ENCODE data around the gene ZPR1.

ZPR1 gene

DNA sequence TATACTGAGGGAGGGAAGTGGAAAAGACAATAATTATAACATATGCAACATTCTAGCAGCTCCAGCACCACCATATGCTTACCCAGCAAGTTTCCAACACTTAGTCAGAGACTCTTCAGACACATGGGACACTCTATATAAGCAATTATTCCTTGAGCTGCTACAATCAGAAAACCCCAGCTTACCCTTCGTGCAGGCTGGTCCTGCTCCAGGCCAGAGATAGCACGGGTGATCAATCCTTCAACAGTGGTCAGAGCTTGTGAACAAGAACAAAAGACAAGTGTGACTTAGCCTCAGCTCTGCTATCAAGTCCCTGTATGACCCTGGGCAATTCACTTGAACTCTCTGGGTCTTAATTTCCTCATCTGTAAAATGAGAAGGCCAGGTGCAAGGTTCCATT is 1.5 kb downstream of the ZPR1 start:
- Histone ChIP-seq H3K9me3 (no peaks in the 10 kb centered on the region), H3K36me3 (peaks cover 37% of the 10 kb centered on the region), H3K4me1 (no peaks in the 10 kb centered on the region), H3K4me3 (ENCODE audit: low read depth, low read length) (no peak overlapping the region; the same call in 1 of the 2 replicates), H3K27me3 (no peaks in the 10 kb centered on the region)
- TF ChIP-seq, protein P1, sequence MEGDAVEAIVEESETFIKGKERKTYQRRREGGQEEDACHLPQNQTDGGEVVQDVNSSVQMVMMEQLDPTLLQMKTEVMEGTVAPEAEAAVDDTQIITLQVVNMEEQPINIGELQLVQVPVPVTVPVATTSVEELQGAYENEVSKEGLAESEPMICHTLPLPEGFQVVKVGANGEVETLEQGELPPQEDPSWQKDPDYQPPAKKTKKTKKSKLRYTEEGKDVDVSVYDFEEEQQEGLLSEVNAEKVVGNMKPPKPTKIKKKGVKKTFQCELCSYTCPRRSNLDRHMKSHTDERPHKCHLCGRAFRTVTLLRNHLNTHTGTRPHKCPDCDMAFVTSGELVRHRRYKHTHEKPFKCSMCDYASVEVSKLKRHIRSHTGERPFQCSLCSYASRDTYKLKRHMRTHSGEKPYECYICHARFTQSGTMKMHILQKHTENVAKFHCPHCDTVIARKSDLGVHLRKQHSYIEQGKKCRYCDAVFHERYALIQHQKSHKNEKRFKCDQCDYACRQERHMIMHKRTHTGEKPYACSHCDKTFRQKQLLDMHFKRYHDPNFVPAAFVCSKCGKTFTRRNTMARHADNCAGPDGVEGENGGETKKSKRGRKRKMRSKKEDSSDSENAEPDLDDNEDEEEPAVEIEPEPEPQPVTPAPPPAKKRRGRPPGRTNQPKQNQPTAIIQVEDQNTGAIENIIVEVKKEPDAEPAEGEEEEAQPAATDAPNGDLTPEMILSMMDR (IDR thresholded peaks at IDR 0.05; ENCODE audit: low read depth, low read length): no peak
- DNase-seq: no peak

DNA sequence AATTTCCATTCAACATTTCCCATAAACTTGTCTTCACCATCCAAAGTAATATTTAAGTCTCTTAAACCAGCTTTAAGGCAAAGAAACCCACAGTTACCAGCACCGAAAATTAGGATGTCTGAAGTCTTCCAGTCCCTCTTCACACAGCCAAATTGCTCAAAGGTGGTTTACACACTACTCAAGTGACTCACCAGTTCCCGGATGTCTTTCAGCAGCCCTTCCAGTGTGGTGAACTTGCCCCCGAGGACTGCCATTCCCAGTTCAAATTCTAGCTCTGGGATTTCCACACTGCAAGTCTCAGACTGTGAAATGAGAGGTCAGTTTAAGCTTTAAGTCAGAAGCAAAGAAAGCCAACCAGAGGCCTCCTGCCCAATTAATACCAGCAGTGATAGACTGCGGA is 5.1 kb downstream of the ZPR1 start:
- Histone ChIP-seq H3K4me1 (no peaks in the 10 kb centered on the region), H3K36me3 (peaks cover 57% of the 10 kb centered on the region), H3K27me3 (no peaks in the 10 kb centered on the region), H3K4me3 (ENCODE audit: low read depth, low read length) (no peak overlapping the region), H3K9me3 (no peaks in the 10 kb centered on the region)
- DNase-seq: no peak
- TF ChIP-seq, protein P1 (IDR thresholded peaks at IDR 0.05; ENCODE audit: low read depth, low read length): no peak

DNA sequence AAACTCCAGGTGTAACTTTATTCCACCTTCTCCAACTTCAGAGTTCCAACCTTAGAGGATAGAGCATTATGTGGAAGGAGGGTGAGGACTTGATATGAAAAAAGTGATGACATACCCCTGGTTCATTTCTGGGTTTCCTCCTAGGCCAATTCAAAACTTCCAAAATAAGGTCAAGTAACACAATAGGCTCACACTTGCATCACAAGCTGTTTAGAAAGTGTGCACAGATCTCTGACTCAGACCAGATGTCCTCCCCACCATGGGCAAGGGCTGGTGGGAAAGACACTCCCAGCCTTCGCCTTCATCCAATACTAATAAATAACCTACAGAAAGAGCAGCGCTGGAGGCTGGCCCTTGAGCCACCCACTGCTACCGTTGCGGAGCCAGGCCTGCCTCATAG is 9.3 kb downstream of the ZPR1 start:
- Histone ChIP-seq H3K27me3 (no peaks in the 10 kb centered on the region), H3K4me1 (no peaks in the 10 kb centered on the region), H3K36me3 (peaks cover 37% of the 10 kb centered on the region), H3K4me3 (ENCODE audit: low read depth, low read length) (no peak overlapping the region), H3K9me3 (no peaks in the 10 kb centered on the region)
- TF ChIP-seq, protein P1 (IDR thresholded peaks at IDR 0.05; ENCODE audit: low read depth, low read length): no peak
- no peak for DNase-seq

DNA sequence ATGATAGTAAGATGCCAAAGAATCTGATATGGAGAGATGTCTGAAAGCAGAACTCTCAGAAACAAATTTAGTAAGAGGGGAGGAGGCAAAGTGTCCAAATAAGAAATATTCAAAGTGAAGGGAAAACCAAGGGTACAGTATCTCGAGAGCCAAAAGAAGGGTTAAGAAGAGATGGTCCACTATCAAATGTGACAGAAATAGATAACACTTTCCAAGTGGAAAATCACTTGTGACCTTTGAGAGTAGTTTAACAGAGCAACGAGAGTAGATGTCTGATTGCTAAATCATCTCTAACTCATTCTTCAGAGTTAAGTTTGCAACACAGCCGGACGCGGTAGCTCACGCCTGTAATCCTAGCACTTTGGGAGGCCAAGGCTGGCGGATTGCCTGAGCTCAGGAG is 10.8 kb downstream of the ZPR1 start:
- no peaks in the 10 kb centered on the region for H3K4me1 ChIP-seq
- H3K27me3 ChIP-seq: no peaks in the 10 kb centered on the region
- peaks cover 30% of the 10 kb centered on the region for H3K36me3 ChIP-seq
- no peak overlapping the region for H3K4me3 ChIP-seq (ENCODE audit: low read depth, low read length)
- TF ChIP-seq, protein P1 (IDR thresholded peaks at IDR 0.05; ENCODE audit: low read depth, low read length): no peak
- no peaks in the 10 kb centered on the region for H3K9me3 ChIP-seq
- DNase-seq: no peak

DNA sequence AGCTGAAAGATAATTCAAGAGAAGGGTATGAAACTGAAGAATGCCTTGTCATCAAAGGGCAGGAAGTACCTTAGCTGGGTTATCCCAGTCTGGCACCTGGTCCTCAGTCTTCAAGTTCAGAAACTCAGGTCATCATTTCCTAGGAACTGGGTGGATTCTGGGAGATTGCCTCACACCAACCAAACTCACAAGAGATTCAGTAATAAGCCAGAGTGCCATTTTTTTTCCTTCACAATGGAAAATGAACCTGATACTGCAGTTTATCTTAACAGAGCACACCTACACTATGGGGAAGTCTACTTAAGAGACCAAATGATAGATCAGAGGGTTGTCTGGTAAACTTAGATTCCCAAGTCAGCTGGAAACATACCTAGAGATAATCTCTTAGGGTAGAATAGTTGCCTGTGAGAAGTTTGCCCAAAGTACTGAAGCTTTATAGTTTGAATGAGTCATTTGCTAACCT is 11.3 kb downstream of the ZPR1 start:
- Histone ChIP-seq H3K4me3 (ENCODE audit: low read depth, low read length) (no peak overlapping the region), H3K27me3 (no peaks in the 10 kb centered on the region), H3K36me3 (peaks cover 29% of the 10 kb centered on the region), H3K4me1 (no peaks in the 10 kb centered on the region), H3K9me3 (no peaks in the 10 kb centered on the region)
- TF ChIP-seq, protein P1 (IDR thresholded peaks at IDR 0.05; ENCODE audit: low read depth, low read length): no peak
- no peak for DNase-seq

DNA sequence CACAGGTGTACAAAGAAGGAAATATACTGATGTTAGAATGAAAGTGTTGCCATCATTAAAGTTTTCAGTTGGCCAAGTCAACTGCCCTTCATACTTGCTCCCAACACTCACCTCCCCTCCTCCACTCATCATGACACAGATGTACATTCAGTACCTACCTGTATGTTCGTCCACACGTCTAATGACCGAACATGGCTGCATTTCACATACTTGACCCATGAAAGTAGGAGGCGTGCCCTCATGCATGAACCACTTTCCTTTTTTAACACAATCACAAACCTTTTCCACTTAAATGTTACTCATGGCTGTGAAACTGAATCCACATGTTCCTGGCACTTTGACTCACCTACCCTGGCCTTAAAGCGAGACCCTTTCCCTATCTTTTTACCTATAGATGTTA is 11.8 kb downstream of the ZPR1 start:
- TF ChIP-seq, protein P1 (IDR thresholded peaks at IDR 0.05; ENCODE audit: low read depth, low read length): no peak
- H3K36me3 ChIP-seq: peaks cover 25% of the 10 kb centered on the region
- no peaks in the 10 kb centered on the region for H3K27me3 ChIP-seq
- DNase-seq: no peak
- no peaks in the 10 kb centered on the region for H3K9me3 ChIP-seq
- H3K4me3 ChIP-seq (ENCODE audit: low read depth, low read length): no peak overlapping the region
- H3K4me1 ChIP-seq: no peaks in the 10 kb centered on the region

All from BE2C (cell line).